Calu3 (cell line): ENCODE results near the gene NSUN4. TPM values are rescaled to one million over a fixed set of nuclear protein-coding genes. Genes with fewer than 3 reads are reported as not detected.

Experiments
- BruUV-seq: library from RNA; stranded (reverse); fragments of 400-500 nt; replicated peaks from 2 replicates; lab custom pipeline; 2021; lab: Mats Ljungman, UMichigan
- CTCF ChIA-PET: fragments of 300-600 bp; sonication (Branson Sonifier 250); formaldehyde crosslinking; loops from one replicate; lab custom pipeline; 2022; ENCODE audit warnings: antibody characterized with exemption; lab: Charles Lee
- DNase-seq: peaks from one replicate; pipeline ENCODE4 v3.0.0; 2022
- H3K27ac Mint-ChIP-seq: one replicate; pipeline ENCODE4 v1.8.0; 2022; ENCODE audit warnings: mixed read lengths; ENCODE audit not compliant: unreplicated experiment
- H3K27me3 Mint-ChIP-seq: one replicate; pipeline ENCODE4 v1.8.0; 2022; ENCODE audit warnings: mixed read lengths; ENCODE audit not compliant: unreplicated experiment
- H3K36me3 Mint-ChIP-seq: one replicate; pipeline ENCODE4 v1.8.0; 2022; ENCODE audit warnings: mild to moderate bottlenecking, moderate library complexity, mixed read lengths; ENCODE audit not compliant: insufficient read depth, unreplicated experiment
- H3K4me1 Mint-ChIP-seq: one replicate; pipeline ENCODE4 v1.8.0; 2022; ENCODE audit warnings: mild to moderate bottlenecking, low read depth, mixed read lengths; ENCODE audit not compliant: unreplicated experiment
- H3K4me3 Mint-ChIP-seq: one replicate; pipeline ENCODE4 v1.8.0; 2022; ENCODE audit warnings: mild to moderate bottlenecking, low read depth, moderate library complexity, mixed read lengths; ENCODE audit not compliant: unreplicated experiment
- H3K9me3 Mint-ChIP-seq: one replicate; pipeline ENCODE4 v1.8.0; 2022; ENCODE audit warnings: low read depth, mixed read lengths; ENCODE audit not compliant: unreplicated experiment
- CTCF ChIP-seq: fragments of 200-600 bp; IDR thresholded peaks from one replicate; pipeline ENCODE4 v1.8.0; 2022; ENCODE audit warnings: antibody characterized with exemption; ENCODE audit not compliant: unreplicated experiment
- intact Hi-C: fragments of 100-400 bp; cut with micrococcal nuclease; formaldehyde crosslinking; loops from one replicate; pipeline ENCODE4 v1.10.0; 2022; ENCODE audit not compliant: unreplicated experiment
- total RNA-seq: library from RNA; stranded (reverse); gene quantifications from 2 replicates; pipeline ENCODE4 v1.2.3, GENCODE V29; 2022

The NSUN4 gene
- total RNA-seq, 1 experiment from 2014 or later: 42.5 TPM

DNA sequence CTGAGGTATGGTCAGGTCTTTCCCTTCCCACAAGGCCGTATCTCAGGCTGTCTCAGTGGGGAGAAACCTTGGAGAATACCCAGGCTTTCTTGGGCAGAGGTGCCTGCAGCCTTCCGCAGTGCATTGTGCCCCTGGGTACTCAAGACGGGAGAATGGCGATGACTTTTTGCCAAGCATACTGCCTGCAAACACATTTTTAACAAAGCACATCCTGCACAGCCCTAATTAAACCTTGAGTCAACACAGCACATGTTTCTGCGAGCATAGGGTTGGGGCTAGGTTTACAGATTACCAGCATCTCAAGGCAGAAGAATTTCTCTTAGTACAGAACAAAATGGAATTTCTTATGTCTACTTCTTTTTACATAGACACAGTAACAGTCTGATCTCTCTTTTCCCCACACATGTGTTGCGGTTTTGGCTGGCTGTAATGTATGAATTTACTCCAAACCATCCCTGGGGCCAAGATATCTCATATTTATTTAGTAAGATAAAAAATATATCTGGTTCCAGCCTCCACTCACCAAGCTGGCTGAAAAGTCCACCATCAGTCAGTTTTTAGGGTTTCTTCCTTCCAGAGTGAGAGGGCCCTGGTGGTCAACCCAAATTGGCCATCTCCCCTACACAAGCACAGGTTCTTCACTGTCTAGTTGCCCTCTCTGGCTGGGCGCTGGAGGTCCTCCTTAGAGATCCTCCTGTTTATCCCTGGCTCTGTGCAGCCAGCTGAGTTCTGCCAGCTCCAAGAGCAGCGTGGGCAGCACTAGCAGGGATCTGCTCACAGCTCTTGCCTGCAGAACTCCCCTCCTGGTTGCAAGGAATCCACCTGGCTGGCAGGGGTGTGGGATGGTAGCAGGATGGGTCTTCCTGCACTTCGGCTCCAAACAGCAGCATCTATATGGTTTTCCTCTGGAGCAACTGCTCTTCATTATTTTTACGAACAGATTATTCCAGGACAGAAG, 56.1 kb downstream of the NSUN4 start:
- Mint-ChIP-seq H3K27me3 (no peaks in the 10 kb centered on the region), H3K4me1 (peaks cover 33% of the 10 kb centered on the region), H3K4me3 (no peak overlapping the region), H3K36me3 (peaks cover 18% of the 10 kb centered on the region), H3K9me3 (peaks cover 8% of the 10 kb centered on the region), H3K27ac (no peak overlapping the region)
- no TSS peak for BruUV-seq
- no peak for TF ChIP-seq CTCF
- CTCF ChIA-PET: no interaction called here
- intact Hi-C loops: no loop called here
- DNase-seq: no peak

- Mint-ChIP-seq H3K27me3 (no peaks in the 10 kb centered on the region), H3K4me1 (peaks cover 25% of the 10 kb centered on the region), H3K4me3 (no peak overlapping the region), H3K9me3 (no peaks in the 10 kb centered on the region), H3K36me3 (peaks cover 12% of the 10 kb centered on the region), H3K27ac (no peak overlapping the region)
- CTCF ChIA-PET: interaction anchor here (0.9 kb wide), 1 partner anchor 36 kb away, joined by 8 read pairs; no protein-coding TSS in a partner anchor
- no peak for TF ChIP-seq CTCF
- intact Hi-C loops: no loop called here
- DNase-seq: no peak
- no TSS peak for BruUV-seq
Measured at GRCh38 chr1:46399307-46399706, 58.7 kb downstream of the NSUN4 start.

- CTCF ChIA-PET: interaction anchor here (0.6 to 0.9 kb wide), 2 partner anchors 18 to 35 kb away, joined by 4 to 8 read pairs; no protein-coding TSS in a partner anchor
- H3K27me3 Mint-ChIP-seq: no peaks in the 10 kb centered on the region
Measured at GRCh38 chr1:46400421-46400820, 59.8 kb downstream of the NSUN4 start.

More at GRCh38 chr1:46400421-46400820, 59.8 kb downstream of the NSUN4 start:
- Mint-ChIP-seq H3K27ac (no peak overlapping the region), H3K4me1 (peaks cover 13% of the 10 kb centered on the region), H3K9me3 (no peaks in the 10 kb centered on the region), H3K36me3 (peaks cover 7% of the 10 kb centered on the region), H3K4me3 (no peak overlapping the region)
- DNase-seq: no peak
- BruUV-seq: no TSS peak
- no peak for TF ChIP-seq CTCF
- intact Hi-C loops: no loop called here
